Left renal cortex interstitium (tissue), 4 donors: Measurements from ENCODE around the gene TAF13. TPM values are rescaled to one million over a fixed set of nuclear protein-coding genes. Genes with fewer than 3 reads are reported as not detected.
"Not testable (repeated sequence)": the region's sequence is repeated elsewhere in the genome, so short reads cannot be mapped to it uniquely, and the experiment has no call there.

ENCODE experiments used
- DNase-seq, 4 donors: peaks; one replicate each; pipeline ENCODE4 v3.0.0-alpha.2; 2013; ENCODE audit warnings: low read depth in 4 of 4, low spot score in 2 of 4, missing footprints in 1 of 4
- polyA plus RNA-seq, 4 donors: library from polyadenylated mRNA; unstranded; fragments of 120-200 nt; gene quantifications; one replicate each; pipeline ENCODE4 v1.2.1, GENCODE V29; 2013; ENCODE audit not compliant: insufficient read length in 4 of 4

Gene TAF13
- polyA plus RNA-seq, 4 donors, result 37.4 to 53.3 (median 46.1) TPM

DNA sequence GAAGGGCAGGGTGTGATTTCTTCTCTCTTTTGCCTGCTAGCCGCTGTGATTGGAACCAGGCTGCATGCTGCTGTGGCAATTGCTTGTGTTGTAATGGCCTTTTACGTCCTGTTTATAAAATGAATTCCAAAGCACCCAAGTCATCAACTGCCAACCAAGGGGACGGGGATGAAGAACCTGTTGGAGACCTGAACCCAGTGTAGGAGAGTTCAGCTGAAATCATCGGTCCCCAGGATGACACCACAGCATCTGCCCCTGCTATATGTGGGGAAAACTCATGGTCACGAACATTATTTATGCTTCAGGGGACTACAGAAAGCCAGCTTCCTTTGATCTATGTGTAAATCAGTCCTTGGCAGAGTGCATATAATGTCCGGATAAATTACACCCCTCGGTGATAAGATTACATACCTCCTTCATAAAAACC, 18.6 kb upstream of the TAF13 start:
- no peak for DNase-seq

DNA sequence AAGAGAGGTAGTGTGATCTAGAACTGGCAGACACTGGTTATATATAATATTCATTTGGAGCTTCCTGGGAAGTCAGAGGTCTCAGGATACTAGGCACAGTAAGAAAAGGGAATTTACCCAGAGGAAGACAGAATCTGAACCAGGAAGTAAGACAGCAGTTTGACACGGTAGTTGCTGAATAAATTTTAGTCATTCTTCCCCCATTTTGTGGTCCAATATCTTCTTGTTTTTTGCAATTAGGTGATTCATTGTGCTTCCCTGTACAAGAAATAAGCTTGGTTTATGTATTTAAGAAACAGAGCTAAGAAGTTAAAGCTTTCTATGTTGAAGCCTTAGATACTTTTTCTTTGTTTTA, 16.0 kb upstream of the TAF13 start:
- no peak for DNase-seq

DNA sequence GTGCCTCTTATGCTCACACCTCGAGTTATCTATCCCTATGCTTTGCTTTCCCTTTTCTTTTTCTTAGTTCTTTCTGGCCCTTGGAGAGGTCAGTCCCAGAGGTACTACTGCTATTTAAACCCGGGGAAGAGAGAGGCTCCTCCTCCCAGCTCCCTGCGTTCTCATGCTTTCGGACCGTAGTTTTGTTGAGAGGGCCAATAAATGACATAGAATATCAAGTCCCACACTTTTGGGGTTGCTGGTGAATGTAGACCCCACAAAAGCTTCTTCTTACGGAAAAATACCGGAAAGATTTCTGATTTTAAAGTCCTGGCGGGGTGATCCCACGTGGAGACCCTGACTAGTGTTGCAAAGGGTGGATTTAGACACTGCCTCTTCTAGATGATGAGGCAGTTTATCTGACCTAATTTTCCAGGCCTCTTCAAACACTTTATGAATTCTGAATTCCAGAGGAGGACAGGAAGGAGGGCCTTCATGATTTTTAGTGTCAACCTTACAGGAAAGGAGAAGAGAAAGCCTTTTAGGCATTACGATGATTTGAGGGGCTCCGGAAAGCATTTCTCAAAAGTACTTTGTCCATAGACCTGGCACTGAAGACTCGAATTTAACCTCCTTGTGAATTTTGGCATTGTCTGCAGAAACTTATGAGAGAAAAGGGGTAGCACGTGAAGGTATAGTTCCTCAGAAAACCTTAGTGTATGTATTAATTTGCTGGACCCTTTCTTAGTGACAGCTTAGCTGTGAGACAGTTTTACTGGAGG, 15.5 kb upstream of the TAF13 start:
- DNase-seq, result no peak

DNA sequence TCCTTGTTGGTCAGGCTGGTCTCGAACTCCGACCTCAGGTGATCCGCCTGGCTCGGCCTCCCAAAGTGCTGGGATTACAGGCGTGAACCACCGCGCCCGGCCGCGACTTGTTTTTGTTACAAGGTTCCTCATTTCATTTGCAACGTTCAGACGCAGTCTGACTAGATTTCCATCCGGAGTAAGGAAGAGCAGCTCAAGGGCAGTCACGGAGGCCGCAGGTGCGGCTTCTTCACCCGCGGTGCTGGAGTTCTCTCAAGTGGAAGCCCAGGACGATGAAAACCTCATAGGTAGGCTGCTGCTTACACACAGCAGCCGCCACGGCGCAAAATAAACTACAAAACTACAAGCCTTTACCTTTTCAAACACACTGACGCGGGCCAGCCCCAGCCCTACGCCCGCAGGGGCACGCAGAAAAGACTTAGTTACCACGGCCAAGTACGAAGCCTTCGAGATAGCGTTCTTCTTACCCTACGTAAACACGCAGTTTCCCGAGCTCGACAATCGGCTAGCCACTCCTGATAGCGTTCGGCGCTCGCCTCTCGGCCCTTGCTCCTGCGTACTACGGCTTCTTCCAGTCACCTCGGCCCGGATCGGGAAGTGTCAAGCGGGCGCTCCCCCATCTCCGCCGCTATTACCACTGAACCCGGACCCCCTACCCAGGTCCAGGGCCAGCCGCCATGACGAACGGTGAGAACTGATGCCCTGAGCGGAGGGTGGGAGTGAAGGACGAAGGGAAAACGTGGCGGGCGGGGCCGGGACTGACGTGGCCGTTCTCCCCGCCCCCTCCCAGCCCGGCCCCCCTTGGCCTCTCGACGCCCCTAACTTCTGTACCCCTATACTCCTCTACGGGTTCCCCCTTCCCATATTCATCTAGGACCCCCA, 14.6 kb upstream of the TAF13 start, which contains the start of gene TMEM167B:
TMEM167B (plus strand) TSS at position 569 of the 882 bp plus-strand sequence; CDS start at position 678, 109 bp downstream.
- peak in 3 of 4 donors; percentile 85 to 91 (median 90) for DNase-seq

DNA sequence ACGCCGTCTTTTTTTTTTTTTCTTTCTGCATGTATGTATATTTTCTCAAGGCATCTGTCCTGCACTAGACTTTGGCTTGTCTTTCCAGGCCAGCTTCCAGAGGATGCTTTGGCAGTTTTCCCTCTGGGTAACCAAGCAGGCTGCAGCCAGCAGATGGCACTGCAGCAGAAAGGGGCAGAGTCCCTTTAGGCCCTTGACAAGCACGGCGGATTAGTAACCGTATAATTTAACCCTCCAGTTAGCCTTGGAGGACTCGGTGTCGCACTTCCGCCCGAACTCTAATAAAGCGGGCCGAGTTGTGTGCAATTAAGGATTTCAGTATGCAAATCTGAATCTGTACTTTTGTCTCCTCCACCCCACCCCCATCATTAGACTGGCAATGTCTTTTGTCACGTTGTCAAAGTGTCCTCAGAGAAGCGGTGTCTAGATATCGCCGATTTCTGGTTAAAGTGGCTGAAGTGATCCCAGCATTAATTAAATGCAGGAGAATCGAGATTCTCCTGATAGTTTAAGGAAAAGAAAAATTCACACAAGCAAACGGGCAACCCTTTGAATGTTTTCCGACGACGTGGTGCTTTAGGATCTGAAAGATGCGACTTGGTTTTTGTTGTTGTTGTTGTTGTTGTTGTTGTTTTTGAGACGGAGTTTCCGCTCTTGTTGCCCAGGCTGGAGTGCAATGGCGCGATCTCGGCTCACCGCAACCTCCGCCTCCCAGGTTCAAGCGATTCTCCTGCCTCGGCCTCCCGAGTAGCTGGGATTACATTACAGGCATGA, 13.6 kb upstream of the TAF13 start:
- DNase-seq, result no peak

DNA sequence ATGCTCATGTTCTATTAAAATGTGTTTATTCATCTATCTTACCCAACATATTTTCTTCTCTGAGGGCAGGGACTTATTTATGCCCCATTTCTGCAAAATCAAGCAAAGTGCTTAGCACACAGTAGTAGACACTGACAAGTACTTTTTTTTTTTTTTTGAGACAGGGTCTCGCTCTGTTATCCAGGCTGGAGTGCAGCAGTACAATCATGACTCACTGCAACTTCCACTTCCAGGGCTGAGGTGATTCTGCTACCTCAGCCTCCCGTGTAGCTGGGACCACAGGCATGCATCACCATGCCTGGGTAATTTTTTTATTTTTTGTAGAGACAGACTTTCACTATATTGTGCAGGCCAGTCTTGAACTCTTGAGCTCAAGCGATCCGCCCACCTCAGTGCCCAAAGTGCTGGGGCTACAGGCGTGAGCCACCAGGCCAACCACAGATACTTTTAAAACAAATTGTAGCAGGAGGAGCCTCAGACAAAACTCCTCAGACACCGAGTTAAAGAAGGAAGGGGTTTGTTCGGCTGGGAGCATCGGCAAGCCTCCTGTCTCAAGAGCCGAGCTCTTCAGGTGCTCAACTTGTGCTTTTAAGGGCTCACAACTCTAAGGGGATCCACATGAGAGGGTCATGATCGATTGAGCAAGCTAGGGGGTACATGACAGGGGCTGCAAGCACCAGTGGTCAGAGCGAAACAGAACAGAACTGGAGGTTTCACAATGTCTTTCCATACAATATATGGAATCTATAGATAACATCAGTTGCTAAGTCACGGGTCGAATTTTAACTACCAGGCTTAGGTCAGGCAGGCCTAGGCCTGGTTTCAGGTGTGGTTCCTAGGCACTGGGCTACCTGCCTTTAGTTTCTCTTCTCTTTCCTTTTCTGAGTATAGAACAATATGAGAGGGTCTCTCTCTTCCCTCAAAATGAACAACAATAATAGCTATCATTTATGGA, 9.0 kb upstream of the TAF13 start:
- DNase-seq, result no peak

DNA sequence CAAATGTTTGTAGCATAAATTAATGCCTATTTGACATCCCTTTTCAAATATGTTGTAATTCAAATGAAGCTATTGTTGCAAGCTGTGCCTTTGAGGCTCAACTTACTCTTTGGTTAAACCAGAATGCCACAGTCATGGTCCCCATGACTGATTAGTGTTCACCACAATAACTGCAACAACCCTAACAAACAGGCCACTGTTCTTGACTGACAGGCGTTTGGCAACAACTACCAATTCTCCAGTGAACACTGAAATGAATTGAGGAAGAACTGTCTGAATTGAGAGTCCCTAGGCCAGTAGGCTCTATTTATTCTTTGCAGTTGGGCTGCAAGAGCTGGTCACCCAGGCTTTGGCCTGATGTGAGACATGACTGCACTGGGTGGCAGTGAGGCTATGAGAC, 8.1 kb upstream of the TAF13 start:
- DNase-seq, result no peak

DNA sequence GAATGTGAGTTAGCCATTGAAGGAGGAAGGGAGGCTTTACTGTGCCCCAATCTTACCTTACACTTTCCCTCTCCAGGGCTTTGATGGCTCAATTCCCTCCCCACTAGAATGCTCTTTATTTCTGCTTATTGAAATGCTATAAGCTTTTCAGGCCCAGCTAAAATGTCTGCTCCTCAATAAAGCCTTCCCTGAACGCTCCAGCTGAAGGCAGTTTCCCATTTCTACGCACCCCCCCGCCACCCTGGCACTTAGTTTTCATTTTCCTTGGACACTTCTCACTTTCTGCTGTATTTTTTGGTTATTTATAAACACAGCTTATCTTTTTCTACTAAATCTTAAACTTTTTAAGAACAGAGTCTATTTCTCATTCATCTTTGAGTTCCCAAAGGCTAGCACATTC, 7.7 kb upstream of the TAF13 start:
- no peak for DNase-seq

DNA sequence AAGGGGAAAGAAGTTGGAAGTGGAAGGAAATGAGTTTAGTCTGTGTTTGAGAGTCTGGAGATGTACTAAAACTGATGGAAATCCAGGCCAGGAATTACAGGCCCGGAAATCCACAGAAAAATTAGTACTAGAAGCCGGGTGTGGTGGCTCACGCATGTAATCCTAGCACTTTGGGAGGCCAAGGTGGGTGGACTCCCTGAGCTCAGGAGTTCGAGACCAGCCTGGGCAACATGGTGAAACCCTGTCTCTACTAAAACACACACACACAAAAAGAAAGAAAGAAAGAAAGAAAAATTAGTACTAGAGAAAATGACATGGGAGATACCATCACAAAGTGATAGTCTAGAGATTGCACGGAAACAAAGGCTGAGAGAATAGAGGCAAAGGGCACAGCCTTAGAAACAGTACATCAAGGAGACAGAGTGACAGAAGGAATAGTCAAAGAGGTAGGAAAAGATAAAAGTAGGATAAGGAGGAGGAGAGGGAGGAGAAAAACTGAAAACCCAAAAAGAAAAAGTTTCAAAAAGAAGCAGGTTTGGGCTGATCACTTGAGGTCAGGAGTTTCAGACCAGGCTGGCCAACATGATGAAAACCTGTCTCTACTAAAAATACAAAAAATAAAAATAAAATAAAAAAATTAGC, 4.8 kb upstream of the TAF13 start:
- no peak for DNase-seq

DNA sequence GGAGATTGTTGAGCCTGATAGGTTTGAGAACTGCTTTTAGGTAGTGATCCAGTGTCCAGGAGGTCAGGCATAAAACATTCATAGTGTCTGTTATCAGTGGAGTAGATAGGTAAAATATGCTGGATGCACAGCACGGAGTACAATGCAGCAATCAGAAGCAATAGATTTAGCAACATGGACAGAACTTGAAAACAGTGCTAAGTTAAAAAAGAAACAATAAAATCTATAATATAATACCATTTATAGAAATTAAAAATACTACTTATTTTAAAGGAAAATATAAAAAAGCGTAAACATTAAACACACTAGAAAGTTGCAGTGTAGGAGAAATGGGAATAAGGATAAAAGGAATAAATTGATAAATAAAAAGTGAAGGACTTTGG, 3.4 kb upstream of the TAF13 start:
- DNase-seq, result no peak

DNA sequence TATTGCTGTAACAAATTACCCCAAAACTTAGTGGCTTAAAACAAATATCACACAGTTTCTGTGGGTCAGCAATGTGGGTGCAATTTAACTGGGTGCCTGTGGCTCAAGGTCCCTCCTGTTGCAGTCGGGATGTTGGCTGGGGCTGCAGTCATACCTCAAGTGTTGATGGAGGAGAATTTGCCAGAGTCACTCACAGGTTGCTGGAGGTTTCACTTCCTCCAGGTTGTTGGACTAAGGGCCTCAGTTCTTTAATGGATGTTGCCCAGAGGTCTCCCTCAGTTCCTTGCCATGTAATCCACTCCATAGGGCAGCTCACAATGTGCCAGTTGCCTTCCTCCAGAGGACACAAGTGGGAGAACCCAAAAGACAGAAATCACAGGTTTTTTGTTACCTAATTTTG, 2.5 kb upstream of the TAF13 start:
- DNase-seq, result no peak

DNA sequence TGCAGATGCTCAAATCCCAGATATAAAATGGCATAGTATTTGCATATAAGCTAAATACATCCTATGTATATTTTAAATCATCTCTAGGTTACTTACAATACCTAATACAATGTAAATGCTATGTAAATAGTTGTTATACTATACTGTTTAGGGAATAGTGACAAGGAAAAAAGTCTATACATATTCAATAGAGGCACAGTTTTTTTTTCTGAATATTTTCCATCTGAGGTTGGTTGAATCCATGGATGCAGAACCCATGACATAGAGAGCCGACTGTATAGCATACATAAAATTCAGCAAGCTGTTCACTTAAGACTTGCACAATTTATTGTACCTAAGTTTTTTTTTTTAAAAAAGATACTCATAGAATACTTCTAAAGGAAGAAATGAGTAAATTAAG, 6.5 kb downstream of the TAF13 start:
- DNase-seq, result no peak

DNA sequence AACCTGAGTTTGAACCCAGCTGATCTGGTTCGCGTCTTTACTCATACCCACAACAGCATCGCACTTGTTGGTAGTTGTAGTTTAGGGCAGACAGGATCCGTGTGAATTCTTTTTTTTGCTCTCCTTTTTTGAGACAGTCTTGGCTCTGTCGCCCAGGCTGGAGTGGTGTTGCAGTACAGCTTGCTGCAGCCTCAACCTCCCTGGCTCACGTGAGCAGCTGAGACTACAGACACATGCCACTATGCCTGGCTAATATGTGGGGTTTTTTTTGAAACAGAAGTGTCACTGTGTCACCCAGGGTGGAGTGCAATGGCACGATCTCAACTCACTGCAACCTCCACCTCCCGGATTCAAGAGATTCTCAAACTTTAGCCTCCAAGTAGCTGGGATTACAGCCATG, 7.9 kb downstream of the TAF13 start:
- no peak for DNase-seq

DNA sequence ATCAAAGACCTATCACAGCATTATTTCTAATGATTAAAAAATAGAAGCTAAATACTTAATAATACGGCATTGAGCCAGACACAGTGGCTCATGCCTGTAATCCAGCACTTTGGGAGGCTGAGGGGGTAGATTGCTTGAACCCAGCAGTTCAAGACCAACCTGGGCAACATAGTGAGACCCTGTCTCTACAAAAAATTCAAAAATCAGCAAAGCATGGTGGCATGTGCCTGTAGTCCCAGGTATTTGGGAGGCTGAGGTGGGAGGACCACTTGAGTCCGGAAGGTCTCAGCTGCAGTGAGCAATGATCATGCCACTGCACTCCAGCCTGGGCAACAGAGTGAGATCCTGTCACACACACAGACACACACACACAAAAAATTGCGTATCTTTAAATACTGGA, 10.7 kb downstream of the TAF13 start:
- no peak for DNase-seq

DNA sequence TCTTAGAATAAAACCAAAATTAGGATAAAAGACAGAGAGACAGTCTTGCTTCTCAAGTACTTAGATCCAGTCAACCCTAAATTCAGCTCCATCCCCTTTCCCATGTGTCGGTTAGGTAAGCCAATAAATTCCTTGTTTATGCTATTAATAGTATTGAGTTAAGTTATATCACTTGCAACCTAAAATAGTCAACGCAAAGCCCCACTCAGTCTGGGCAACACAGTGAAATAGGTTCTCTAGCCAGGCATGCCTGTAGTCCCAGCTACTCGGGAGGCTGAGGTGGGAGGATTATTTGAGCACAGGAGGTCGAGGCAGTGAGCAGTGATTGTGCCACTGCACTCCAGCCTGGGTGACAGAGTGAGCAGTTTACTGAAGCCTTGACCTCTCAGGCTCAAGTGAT, 14.6 kb downstream of the TAF13 start:
- DNase-seq, result no peak

DNA sequence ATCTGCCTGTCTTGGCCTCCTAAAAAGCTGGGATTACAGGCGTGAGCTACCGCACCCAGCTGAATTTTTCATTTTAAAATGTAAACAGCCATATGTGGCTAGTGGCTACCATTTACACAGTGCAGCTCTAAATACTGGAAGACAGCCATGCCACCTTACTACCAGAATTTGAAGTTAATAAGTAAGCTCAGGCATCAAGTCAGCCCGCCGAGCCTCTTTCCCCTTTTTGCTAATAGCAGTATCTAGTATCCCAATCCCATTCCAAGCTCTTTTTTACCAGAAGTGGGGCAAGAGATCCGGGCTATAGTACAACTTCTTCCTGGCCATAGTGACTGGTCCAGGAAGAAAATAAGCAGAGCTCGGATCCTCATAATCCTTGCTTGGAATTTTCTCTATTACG, 15.1 kb downstream of the TAF13 start:
- no peak for DNase-seq

DNA sequence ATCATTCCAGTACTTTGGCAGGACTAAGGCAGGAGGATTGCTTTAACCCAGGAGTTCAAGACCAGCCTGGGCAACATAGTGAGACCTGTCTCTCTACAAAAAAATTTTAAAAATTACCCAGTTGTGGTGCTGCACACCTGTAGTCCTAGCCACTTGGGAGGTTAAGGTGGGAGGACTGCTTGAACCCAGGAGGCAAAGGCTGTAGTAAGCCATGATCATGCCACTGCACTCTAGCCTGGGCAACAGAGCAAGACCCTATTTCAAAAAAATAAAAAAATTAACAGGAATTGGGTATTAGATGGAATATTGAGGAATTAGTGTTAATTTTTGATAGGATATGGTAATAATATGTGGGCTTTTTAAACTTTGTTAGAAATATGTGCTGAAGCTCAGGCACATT, 16.8 kb downstream of the TAF13 start:
- DNase-seq, result no peak

DNA sequence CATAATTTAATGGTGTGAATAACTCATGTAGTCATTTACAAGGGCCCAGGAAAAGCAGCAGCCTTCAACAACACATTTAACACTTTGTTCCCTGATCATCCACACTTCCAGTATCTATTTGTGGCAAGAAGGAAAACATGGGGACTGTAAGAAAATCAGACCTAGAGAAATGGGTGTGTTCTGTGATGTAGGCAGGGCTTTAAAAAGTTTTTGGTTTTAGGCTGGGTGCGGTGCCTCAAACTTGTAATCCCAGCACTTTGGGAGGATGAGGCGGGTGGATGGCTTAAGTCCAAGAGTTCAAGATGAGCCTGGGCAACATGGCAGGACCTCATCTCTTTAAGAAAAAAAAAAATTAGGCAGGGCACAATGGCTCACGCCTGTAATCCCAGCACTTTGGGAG, 19.7 kb downstream of the TAF13 start:
- DNase-seq, result no peak

DNA sequence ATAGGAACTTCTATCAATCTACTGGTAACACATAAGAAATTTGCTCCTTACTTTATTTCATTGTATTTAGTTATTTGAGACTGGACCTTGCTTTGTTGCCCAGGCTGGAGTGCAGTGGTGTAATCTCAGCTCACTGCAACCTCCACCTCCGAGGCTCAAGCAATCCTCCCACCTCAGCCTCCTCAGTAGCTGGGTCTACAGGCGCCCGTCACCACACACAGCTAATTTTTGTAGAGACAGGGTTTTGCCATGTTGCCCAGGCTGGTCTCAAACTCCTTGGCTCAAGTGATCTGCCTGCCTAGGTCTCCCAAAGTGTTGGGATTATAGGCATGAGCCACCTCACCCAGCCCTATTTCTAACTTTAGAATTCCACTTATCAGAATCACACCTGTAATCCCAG, 23.7 kb downstream of the TAF13 start:
- DNase-seq, result not testable (repeated sequence)
